Activated CD4-positive, alpha-beta T cell treated with anti-CD3 and anti-CD28 coated beads, Interleukin-2, Interleukin-6, amounts not matched to agents 100 ng/mL and 50 ng/mL, durations not matched to agents 16 hours and 8 hours (primary cell): ENCODE data around the gene PAM.

Source experiments
- DNase-seq: peaks from one replicate; pipeline ENCODE4 v3.0.0-alpha.2; 2020

Gene PAM

GRCh38 chr5:102815540-102816332 is 60.6 kb downstream of the PAM start:
- peak; percentile 15 for DNase-seq

GRCh38 chr5:102818345-102818744 is 63.2 kb downstream of the PAM start:
- DNase-seq, result no peak

GRCh38 chr5:102818934-102819333 is 63.8 kb downstream of the PAM start:
- DNase-seq, result no peak

GRCh38 chr5:102819634-102820033 is 64.5 kb downstream of the PAM start:
- no peak for DNase-seq

GRCh38 chr5:102823441-102823874 is 68.4 kb downstream of the PAM start:
- no peak for DNase-seq

- no peak for DNase-seq
These were observed 71.5 kb downstream of the PAM start for GRCh38 chr5:102826629-102827028.

- no peak for DNase-seq
These were observed 75.1 kb downstream of the PAM start for GRCh38 chr5:102830241-102830640.

GRCh38 chr5:102832445-102832844 is 77.3 kb downstream of the PAM start:
- DNase-seq, result no peak

GRCh38 chr5:102833146-102833545 is 78.0 kb downstream of the PAM start:
- no peak for DNase-seq

GRCh38 chr5:102834438-102834964 is 79.4 kb downstream of the PAM start:
- DNase-seq, result no peak

GRCh38 chr5:102835717-102836116 is 80.6 kb downstream of the PAM start:
- no peak for DNase-seq

GRCh38 chr5:102841021-102841420 is 85.9 kb downstream of the PAM start:
- no peak for DNase-seq

GRCh38 chr5:102843997-102844396 is 88.9 kb downstream of the PAM start:
- no peak for DNase-seq

- DNase-seq, result no peak
These were observed 89.9 kb downstream of the PAM start for GRCh38 chr5:102845041-102845440.

GRCh38 chr5:102850503-102850902 is 95.4 kb downstream of the PAM start:
- no peak for DNase-seq

- DNase-seq, result peak; percentile 54
These were observed 98.6 kb downstream of the PAM start for GRCh38 chr5:102853680-102854079.

- no peak for DNase-seq
These were observed 100.7 kb downstream of the PAM start for GRCh38 chr5:102855681-102856388.

- DNase-seq, result no peak
These were observed 101.3 kb downstream of the PAM start for GRCh38 chr5:102856389-102856777.

GRCh38 chr5:102857076-102857818 is 102.1 kb downstream of the PAM start:
- DNase-seq, result no peak

- no peak for DNase-seq
These were observed 103.1 kb downstream of the PAM start for GRCh38 chr5:102858221-102858620.

GRCh38 chr5:102858808-102859207 is 103.7 kb downstream of the PAM start:
- no peak for DNase-seq

GRCh38 chr5:102860035-102860434 is 104.9 kb downstream of the PAM start:
- no peak for DNase-seq

- no peak for DNase-seq
These were observed 108.0 kb downstream of the PAM start for GRCh38 chr5:102863058-102863457.
